HG03558 (cell line): ENCODE measurements around the gene P3H1.

Experiments
- ATAC-seq: cut with Tn5 transposase; IDR thresholded peaks from one replicate; pipeline ENCODE4 v1.9.1; 2021; ENCODE audit warnings: moderate number of reproducible peaks; ENCODE audit not compliant: unreplicated experiment; ENCODE audit errors: extremely low read depth

The P3H1 gene

DNA sequence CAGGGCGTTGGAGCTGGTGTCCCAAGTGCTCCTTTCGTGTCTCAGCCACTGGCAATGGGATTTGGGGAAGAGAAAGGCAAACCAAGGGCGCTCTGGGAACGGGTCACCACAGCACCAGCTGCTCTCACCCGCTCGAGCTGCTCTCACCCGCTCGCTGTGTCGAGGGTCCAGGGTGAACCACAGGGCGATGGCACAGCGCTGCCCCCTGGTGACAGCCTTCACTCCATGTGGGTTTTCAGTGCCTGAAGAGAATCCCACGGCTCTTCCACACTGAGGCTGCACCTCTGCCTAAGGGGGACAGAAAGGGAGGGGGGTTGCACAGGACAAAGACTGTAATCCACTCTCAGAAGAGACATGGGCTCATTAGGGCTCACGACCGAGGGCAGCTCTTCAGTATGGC lies 19.7 kb downstream of the P3H1 start:
- no peak for ATAC-seq

DNA sequence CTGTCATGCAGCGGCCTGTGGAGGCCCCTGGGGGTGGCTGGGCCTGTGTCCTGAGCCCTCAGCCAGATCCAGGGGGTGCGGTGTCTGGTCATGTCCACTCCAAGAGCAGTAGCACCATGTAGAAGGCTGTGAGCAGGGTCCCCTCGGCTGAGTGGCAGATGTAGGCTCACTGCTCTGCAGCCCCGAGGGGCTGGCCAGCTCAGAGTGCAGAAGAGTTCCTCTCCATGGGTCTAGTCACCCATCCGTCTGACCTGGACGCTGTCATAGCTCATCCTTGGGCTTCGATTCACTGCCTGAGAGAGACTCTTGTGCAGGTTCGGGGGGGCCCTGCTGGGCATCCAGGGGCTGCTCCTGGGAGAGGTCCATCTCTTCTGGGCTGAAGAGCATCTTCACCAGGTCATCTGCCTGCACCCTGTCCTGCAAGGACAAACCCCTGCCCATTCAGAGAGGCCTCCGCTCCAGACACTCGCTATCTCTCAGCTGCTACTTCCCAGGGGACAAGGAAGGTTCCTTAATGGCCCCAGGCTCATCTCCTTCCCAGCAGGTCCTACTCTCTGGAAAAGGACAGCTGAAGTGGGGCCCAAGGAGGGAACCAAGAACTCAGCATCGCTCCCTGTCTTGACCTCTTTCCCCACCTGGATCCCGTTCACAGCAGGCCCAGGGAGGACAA lies 20.3 kb downstream of the P3H1 start:
- ATAC-seq: no peak

DNA sequence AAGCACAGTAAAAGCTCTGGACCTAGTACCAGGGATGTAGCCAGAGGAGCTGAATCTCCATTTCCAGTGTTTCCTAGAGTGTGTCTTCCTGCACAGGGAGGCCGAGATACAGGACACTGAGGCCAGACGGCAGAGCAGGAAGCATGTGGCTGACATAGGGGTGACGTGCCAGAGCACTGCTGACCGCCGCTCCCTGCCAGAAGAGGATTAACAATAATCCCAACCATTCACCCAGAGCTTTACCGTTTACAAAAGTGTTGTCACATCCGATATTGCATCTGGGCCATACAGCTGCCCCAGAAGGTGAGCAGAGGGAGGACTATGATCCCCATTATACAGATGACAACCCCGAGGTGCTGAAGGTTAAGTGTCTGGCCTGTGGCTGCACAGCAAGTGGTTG lies 21.0 kb downstream of the P3H1 start:
- ATAC-seq: no peak

DNA sequence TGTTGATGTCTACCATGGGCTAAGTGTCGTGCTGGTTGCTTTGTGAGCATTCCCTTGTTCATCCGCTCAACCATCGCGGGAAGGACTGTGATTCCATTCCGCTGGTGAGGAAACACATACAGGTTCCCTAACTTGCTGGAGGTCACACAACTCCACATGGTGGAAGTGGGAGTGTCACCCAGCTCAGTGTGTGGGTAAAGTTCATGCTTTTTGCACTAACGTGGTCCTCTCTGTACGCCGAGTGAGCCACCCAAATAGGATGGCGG lies 22.7 kb downstream of the P3H1 start:
- ATAC-seq: no peak

DNA sequence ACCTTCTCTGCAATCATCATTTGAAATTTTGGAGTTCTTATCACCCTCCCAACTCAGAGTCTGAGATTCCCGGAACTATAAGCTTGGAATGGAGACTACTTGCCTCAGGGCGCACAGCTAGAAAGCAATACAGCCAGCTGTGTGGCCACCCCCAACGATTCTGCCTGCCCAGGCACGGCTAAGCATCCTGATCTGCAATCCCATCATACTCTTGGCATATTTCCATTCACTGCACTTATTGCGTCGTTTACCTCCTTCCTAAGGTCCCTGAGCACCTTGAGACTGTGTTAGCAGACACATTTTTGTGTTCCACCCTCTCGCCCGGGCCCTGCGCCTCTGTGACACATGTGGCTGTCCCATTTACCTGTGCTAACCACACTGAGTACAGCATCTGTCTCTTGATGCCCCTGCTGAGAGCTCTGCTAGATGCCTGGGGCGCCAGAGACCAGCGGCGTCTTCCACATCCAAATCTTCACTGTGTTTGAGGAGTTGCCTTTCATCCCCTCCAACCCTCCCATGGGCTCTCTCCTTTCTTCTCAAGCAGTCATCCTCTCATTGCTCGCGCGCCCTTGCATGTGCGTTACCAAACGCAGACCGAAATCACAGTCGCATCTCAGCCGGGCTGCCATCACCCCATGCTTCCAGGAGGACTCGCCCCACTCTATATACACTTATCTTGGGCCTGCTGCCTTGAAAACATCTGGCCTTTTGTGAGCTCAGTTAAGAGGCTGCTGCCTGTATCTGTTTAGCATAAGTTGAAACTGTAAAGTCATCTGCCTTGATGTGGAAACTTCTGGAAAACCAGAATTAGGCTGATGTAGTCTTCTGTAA lies 23.3 kb downstream of the P3H1 start:
- ATAC-seq: no peak

DNA sequence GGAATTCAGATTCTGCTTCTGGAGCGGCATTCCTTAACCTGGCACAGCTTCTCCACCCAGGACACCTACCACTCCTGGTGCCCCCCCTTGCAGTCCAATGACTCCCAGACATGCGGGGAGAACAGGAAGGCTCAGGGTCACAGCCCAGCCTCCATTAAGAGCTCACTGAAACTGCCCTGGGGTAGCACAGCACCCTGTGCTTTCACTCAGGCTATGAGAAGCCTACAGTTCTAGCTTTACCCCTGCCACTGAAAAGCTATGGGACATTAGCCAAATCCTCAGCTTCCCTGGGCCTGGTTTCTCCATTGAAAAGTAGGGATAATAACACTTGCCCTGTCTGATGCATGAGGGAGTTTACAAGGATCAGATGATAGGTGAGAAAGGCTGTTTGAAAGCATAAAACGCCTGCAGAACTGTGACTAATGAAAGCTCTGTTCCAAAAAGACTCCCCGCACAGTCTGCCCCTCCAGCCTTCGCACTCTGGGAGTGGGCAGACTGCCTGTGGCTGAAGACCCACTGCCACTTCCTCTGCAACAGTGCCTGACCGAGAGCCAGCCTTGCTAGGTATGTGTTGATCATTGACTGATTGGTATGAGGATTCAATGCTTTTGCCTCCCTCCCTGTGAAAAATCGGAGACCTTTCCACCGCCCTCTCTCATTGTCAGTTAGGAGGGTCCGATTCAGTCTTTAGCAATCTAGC lies 24.1 kb downstream of the P3H1 start:
- no peak for ATAC-seq

DNA sequence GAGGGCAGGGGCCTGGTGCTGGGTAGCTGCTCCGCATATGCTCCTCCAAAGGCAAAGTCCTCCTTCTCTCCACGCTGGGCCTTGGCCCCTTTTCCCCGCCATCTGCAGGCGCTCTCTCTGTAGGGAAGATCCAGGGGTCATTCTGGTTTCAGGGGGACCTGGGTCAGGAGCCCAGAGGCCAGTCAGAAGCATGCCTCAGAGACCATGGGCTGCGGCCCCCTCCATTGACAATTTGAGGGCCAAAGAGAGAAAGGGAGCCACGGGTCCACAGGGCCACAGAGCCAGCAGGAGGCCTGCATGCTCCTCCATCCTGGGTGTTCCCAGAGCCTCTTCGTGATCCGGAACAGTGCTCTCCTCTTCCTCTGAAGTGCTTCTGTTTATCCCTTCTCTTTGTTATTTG lies 24.7 kb downstream of the P3H1 start:
- ATAC-seq: no peak

DNA sequence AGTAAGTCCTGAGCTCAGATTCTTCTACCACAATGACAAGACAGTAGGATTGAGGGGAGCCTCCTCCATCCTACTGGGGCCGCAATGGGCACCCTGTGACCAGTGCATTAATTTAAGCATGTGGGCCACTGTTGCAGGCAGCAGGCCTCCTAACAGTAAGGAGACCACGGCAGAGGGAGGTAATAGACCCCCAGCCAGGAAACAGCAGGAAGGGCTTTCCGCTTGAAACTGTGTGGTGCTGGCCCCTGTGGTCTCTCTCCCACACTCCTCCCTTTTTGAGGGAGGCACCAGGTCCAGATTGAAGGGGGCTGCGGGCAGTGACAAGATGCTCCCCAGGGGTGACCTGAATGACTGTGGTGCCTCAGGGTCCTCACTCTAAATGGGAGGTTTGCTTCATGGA lies 25.1 kb downstream of the P3H1 start:
- no peak for ATAC-seq

DNA sequence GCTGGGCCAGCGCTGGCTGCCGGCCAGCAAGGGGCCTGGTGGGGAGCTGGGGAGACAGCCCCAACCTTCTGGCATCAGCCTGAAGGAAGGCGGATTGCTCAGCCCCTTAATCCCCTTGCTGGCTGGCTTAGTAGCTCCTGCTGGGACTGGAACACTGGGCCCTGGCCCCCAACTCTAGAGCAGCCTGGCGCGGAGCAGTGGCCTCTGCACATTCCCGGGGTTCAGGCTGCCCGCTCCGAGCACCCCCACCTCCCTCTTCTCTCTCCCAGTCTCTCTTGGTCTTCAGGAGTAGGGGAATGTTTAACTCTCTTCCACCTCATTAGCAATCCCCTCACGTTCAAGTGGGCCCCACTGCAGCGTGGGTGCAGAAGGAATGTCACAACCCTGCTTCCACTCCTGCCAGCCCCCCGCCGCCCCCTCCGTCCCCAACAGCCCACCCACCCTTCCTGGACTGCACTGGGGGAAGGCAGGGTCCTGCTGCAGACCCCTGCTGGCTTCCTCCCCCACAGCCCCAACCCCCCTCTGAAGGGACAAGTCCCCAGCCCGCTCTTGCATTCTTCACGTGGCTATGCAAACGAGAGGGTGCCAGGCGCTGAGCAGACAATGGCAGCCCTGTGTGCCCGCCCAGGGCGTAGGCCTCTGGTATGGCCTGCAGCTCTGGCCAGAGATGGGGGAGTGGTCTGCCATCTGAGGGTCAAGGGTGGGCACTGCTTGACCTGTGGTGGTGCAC lies 25.8 kb downstream of the P3H1 start:
- no peak for ATAC-seq

DNA sequence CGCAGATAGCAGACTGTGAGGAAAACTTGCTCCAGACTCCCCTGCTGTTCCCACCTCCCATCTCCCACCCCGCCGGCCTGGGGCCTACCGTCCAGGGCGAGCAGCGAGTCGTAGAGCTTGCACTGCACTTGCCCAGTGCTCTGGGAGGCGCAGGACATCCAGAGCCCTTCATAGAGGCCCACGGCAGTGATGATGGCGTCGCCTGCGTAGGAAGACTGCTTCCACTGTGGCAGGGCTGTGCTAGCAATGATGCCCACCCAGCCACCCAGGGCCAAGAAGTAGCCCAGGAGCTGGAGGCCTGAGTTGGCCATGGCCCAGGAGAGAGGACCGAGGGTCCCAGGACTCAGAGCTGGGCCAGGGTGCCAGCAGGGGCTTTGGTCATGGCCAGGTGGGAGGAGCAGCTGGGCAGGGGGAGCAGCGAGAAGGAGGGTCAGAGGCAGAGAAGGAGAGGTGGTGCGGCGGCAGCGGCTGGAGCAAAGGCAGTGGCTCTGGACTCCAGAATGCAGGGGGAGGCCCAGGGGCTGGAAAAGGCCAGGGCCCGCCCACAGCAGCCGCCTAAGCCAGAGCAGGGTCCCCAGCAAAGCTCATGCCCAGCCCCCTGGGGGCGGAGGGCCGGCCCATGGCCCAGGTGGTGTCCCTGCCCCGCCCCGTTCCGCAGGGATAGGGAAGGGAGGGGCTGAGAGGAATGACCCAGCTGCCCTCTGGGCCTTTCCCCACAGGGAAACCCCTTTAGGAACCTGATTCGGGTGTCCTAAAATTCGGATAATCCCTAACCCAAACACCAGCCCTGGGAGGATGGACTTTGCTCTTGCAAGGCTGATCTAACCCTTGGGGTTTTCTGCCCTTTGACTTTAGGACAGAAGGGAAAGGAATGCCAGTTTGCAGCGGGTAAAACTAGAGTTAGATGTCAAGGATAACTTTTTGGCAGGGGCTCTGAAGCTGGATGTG lies 26.8 kb downstream of the P3H1 start, which contains the start of gene CLDN19:
Gene CLDN19 (minus strand): TSS at position 484 of the 948 bp plus-strand sequence. CDS start 173 bp downstream, at position 311.
- no peak for ATAC-seq

DNA sequence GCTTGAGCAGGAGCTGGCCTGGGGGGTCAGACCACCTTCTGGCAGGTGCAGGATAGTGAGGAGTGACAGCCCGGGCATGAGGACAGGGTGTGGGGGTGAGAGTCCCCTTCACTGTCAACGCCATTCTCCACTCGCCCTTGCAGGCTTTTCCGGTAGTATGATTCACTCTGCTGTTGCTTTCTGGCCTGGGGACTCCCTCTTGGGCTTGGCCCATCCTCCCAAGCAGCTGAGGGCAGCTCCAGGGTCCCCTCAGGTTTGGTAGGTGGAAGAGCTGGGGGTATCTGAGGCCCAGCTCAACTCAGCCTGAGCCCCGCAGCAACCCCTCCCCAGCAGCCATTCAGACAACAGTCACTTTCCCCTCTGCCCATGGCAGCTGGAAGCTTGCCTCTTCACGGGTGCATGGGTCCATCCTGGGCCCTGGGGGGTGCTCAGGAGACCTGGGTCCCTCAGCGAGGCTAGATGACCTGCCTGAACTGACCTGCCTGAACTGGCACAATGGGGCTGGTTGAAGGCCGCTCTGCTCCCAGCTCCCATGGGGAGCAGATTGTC lies 28.1 kb downstream of the P3H1 start:
- no peak for ATAC-seq

DNA sequence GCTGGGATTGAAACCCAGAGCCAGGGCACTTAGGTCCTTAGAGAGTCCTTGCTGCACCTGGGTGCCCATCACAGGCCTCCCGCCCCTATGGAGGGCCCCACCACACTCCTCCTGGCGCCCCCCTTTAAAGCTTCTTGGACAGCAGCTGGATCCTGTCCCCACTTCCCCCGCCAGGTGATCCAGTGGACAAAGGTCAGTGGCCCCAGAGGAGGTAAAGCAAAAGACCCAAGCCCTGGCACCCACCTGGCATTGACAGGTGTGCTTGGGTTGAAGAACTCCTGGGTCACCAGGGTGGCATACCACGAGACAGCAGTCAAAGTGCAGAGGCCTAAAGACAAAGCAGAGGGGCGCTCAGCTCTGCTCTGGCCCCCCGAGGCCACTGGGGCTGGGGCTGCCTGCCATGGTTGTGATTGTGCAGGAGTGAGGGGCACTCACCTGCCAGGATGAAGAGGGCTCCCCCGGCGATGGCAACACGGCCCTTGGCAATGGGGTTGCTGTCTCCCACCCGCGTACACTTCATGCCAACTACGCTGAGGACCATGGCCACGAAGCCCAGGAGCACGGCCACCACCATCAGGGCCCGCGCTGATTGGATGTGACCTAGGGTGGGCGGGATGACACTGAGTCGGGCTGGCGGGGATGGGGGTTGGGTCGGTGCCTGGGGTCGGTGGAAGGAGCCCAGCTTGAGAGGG lies 28.7 kb downstream of the P3H1 start:
- ATAC-seq: no peak

DNA sequence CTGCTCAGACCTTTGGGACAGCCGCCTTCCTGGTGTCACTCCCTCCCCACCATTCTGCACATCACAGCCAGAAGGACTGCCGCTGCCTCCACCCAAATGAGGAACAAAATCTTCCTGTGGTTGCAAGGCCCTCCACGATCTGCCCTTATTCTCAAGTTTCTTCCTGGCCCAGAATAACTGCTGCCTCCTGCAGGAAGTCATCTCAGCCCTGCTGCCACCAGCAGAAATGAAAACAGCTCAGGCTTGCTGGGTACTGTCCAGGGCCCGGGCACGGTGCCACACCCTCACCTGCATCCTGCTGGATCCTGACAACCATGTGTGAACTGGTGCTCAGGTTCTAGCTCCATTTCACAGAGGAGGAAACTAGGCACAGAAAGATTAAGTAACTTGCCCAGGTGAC lies 29.6 kb downstream of the P3H1 start:
- no peak for ATAC-seq

DNA sequence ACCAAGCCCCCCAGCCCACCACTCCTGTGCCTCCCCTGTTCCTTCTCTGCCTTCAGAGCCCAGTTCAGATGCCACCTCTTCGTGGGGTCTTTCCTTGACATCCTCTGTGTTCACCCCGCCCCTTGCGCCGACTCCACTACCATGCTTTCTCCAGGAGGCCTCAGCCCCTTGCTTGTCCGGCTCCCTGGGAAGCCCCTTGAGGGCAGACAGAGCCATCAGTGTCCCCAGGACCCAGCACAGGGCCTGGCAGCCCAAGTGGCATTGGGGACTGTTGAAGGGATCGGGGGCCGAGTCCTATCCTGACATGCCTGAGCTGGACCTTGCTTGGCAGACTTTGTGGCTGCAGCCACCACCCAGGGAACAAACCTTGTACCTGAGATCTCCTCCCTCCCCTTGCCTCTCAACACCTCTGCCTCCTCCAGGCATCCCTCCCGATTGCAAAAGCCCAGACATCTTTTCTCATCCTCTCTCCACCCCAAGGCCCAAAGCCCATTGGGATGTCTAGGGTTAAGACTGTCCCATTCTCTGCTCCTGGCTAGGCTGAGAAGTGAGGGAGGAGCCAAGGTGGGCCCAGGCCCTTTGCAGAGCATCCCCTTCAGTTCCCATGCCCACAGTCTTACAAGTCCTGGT lies 30.1 kb downstream of the P3H1 start:
- no peak for ATAC-seq

DNA sequence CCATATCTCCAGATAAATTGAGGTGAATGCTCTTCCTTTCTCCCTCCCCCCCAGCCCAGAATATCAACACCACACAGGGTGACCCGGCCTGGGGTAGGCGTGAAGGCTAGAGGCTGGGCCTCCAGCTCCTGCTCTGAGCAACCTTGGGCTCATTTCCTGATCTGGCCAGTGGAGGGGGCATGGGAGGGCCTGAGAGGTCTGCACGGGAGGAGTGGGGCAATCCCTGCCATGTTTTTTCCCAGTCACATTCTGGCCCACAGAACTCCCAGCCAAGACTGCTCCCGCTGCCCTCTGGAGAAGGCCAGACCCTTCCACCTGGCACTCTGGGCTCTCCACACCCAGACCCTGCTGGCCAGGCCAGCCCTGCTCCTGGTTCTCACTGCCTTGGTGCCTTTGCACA lies 30.7 kb downstream of the P3H1 start:
- no peak for ATAC-seq

DNA sequence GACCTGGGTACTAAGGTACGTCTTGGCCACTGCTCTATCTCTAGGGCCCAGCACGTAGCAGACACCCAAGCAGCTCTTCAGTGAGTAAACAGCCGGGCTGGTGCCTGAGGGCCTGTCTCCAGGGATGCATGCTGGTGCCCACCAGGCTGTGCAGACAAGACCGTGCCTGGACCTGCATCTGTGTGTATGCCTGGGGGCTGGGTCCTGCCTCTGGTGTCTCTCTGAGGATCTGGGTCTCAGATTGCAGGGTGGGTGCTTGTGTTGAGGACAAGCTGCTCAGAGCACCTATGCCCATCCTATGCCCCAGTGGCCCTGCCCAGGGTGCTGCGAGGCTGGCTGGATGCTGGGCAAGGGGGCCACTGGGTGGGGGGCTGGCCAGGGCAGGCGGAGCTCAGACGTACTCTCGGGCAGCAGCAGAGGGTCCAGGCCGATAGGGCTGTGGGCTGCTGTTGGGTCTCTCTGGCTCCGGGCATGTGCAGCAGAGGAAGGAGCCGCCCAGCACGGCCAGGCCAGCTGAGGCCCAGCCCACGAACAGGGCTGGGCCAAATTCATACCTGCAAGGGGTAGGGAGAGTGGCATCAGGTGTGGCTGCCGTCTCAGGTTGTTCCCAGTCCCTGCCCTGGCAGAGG lies 31.2 kb downstream of the P3H1 start:
- no peak for ATAC-seq

DNA sequence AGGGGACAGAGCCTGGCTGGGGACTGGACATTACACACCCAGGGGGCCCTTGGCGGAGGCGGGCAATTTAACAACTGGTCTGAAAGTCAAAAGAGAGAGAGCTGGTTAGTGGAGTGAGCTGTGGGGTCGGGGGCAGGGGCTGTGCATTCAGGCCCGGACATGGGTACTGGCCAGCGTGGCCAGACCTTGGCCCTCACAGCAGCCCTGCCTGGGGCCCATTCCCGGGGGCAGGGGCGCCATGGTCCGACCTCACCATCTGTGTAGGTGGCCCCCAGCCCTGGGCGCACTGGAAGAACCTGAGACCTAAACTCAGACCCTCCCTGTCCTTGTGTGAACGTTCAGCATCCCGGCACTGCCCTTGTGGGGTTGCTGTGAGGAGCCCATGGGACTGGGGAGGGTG lies 31.8 kb downstream of the P3H1 start:
- ATAC-seq: no peak
